Loucy (cell line): ENCODE results near the gene PPP1R9B.

Experiments used
- EZH2phosphoT487 ChIP-seq: fragments of 200-600 bp; IDR thresholded peaks from 2 replicates; pipeline ENCODE4 v1.6.1; 2018; ENCODE audit warnings: antibody characterized with exemption, mild to moderate bottlenecking, moderate library complexity, borderline replicate concordance
- TF ChIP-seq, protein P1 (sequence below): fragments of 200-600 bp; sonication (generic); conservative IDR thresholded peaks from 2 replicates; pipeline ENCODE4 v1.5.1; 2014; ENCODE audit warnings: mild to moderate bottlenecking, antibody characterized with exemption, low read length

DNA sequence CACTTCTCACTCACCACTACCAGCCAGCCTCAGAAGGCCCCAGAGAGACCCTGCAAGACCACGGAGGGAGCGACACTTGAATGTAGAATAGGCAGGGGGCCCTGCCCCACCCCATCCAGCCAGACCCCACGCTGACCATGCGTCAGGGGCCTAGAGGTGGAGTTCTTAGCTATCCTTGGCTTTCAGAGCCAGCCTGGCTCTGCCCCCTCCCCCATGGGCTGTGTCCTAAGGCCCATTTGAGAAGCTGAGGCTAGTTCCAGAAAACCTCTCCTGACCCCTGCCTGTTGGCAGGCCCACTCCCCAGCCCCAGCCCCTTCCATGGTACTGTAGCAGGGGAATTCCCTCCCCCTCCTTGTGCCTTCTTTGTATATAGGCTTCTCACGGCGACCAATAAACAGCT is 60.4 kb downstream of the PPP1R9B start:
- TF ChIP-seq, protein P1, sequence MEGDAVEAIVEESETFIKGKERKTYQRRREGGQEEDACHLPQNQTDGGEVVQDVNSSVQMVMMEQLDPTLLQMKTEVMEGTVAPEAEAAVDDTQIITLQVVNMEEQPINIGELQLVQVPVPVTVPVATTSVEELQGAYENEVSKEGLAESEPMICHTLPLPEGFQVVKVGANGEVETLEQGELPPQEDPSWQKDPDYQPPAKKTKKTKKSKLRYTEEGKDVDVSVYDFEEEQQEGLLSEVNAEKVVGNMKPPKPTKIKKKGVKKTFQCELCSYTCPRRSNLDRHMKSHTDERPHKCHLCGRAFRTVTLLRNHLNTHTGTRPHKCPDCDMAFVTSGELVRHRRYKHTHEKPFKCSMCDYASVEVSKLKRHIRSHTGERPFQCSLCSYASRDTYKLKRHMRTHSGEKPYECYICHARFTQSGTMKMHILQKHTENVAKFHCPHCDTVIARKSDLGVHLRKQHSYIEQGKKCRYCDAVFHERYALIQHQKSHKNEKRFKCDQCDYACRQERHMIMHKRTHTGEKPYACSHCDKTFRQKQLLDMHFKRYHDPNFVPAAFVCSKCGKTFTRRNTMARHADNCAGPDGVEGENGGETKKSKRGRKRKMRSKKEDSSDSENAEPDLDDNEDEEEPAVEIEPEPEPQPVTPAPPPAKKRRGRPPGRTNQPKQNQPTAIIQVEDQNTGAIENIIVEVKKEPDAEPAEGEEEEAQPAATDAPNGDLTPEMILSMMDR = no peak
- TF ChIP-seq EZH2phosphoT487 = no peak
